Measurements from ENCODE around the gene TMEM163.

GRCh38 chr2:134446383-134447017 lies 272.3 kb downstream of the TMEM163 start:
- TF ChIP-seq CTCF (IDR thresholded peaks at IDR 0.05; ENCODE audit: low read length) (no peak), EZH2 (IDR thresholded peaks at IDR 0.05; ENCODE audit: borderline replicate concordance, low read length) (no peak)

Data from OCI-LY1 (cell line).